Transverse colon (tissue), 1 donor: Measurements from ENCODE around the gene P2RX4.
"Not testable (repeated sequence)": the region's sequence is repeated elsewhere in the genome, so short reads cannot be mapped to it uniquely, and the experiment has no call there.

ENCODE experiments used
- EP300 ChIP-seq: sonication (generic); formaldehyde crosslinking; IDR thresholded peaks from one replicate; pipeline ENCODE4 v1.6.1; 2017; ENCODE audit warnings: antibody characterized with exemption, low read depth
- POLR2A ChIP-seq: fragments of 450-650 bp; IDR thresholded peaks from one replicate; pipeline ENCODE4 v1.6.1; 2016; ENCODE audit warnings: antibody characterized with exemption, mild to moderate bottlenecking, moderate library complexity

GRCh38 chr12:121282910-121283309, 73.0 kb downstream of the P2RX4 start:
- not testable (repeated sequence) for TF ChIP-seq EP300, POLR2A
